DOHH2 (cell line): Measurements from ENCODE around the gene BTG4.

Experiments
- H3F3A ChIP-seq: fragments of 200-600 bp; sonication (generic), shearing (Covaris generic); 2 replicates; pipeline ENCODE4 v1.6.0; 2016; ENCODE audit warnings: antibody characterized with exemption, mild to moderate bottlenecking; ENCODE audit not compliant: control insufficient read depth, insufficient read depth
- H3K27ac ChIP-seq: fragments of 200-600 bp; sonication (generic); 2 replicates; pipeline ENCODE4 v1.5.1; 2014; ENCODE audit warnings: low read depth, mild to moderate bottlenecking, low read length, moderate library complexity
- H3K27me3 ChIP-seq: fragments of 200-600 bp; sonication (generic); 2 replicates; pipeline ENCODE4 v1.6.1; 2014; ENCODE audit warnings: mild to moderate bottlenecking, low read length, mixed read lengths; ENCODE audit not compliant: control insufficient read depth
- H3K36me3 ChIP-seq: fragments of 200-600 bp; sonication (generic); 2 replicates; pipeline ENCODE4 v1.6.1; 2014; ENCODE audit warnings: mild to moderate bottlenecking, low read length, moderate library complexity, mixed read lengths; ENCODE audit not compliant: control insufficient read depth
- H3K4me1 ChIP-seq: fragments of 200-600 bp; sonication (generic); 2 replicates; pipeline ENCODE4 v1.6.1; 2014; ENCODE audit warnings: mild to moderate bottlenecking, low read length, mixed read lengths; ENCODE audit not compliant: control insufficient read depth
- H3K4me2 ChIP-seq: fragments of 200-600 bp; sonication (generic); 2 replicates; pipeline ENCODE4 v1.6.0; 2014; ENCODE audit warnings: mild to moderate bottlenecking, low read length, moderate library complexity
- H3K4me3 ChIP-seq: fragments of 200-600 bp; sonication (generic); 2 replicates; pipeline ENCODE4 v1.5.1; 2014; ENCODE audit warnings: mild to moderate bottlenecking, low read length, mixed read lengths
- H3K79me2 ChIP-seq: fragments of 200-600 bp; sonication (generic); 2 replicates; pipeline ENCODE4 v1.6.1; 2014; ENCODE audit warnings: mild to moderate bottlenecking, low read length, mixed read lengths; ENCODE audit not compliant: control insufficient read depth
- H3K9me2 ChIP-seq: fragments of 200-600 bp; sonication (generic); replicated peaks from 2 replicates; pipeline ENCODE4 v1.6.1; 2014; ENCODE audit warnings: mild to moderate bottlenecking, low read length, mixed read lengths; ENCODE audit not compliant: control insufficient read depth
- H3K9me3 ChIP-seq: fragments of 200-600 bp; sonication (generic); 2 replicates; pipeline ENCODE4 v1.6.1; 2014; ENCODE audit warnings: antibody characterized with exemption, low read length, mixed read lengths; ENCODE audit not compliant: control insufficient read depth, insufficient read depth
- H4K20me1 ChIP-seq: fragments of 200-600 bp; sonication (generic); 2 replicates; pipeline ENCODE4 v1.6.0; 2014; ENCODE audit warnings: low read depth, mild to moderate bottlenecking, antibody characterized with exemption, low read length, moderate library complexity; ENCODE audit not compliant: control insufficient read depth, insufficient read depth
- EZH2phosphoT487 ChIP-seq: fragments of 200-600 bp; sonication (generic); IDR thresholded peaks from 2 replicates; pipeline ENCODE4 v1.6.1; 2017; ENCODE audit warnings: borderline replicate concordance, mild to moderate bottlenecking, antibody characterized with exemption, low read length, moderate library complexity, mixed read lengths
- TF ChIP-seq, protein P1 (sequence below): fragments of 200-600 bp; sonication (generic); IDR thresholded peaks from one replicate; pipeline ENCODE4 v1.5.1; 2014; ENCODE audit warnings: antibody characterized with exemption, mild to moderate bottlenecking, low read depth, low read length; ENCODE audit not compliant: poor library complexity, severe bottlenecking

BTG4 gene

DNA sequence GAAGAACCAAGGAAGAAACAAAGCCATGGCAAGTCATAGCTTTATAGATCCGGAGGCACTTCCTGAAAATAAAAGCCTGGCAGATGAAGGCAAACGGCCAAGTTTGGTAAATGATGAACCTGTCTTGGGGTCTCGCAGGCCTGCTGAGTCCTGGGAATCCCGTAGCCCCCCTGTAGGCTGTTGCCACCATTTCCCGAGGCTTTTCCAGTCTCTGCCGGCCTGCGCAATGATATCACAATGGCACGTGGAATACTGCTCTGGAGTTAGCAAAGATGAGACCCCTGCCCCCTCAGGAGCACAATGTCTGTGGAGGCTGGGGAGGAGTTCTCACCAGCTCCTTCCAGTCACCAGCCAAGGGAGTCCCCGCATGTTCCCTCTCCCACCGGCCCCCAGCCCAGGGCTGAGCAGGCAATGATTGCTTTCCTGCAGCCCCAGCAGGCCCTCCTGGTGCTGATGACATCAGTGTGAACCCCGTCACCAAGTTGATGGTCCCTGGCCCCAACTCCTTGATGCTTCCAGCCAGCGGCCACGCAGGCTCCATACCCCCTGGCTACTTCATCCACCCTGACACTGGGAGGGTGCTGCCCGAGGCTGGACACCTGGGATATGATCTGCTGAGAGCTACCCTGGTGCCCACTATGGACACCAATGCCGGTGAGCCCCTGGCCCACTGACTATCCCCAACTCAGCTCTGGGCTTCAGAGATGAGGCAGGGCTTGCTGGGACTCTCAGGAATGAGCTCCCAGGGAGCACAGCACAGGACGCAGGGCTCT is 55.9 kb downstream of the BTG4 start:
- Histone ChIP-seq H3F3A (no peaks in the 10 kb centered on the region), H3K79me2 (no peaks in the 10 kb centered on the region), H4K20me1 (no peaks in the 10 kb centered on the region), H3K36me3 (no peaks in the 10 kb centered on the region), H3K9me3 (no peaks in the 10 kb centered on the region), H3K9me2 (no peaks in the 10 kb centered on the region), H3K4me3 (no peak overlapping the region), H3K27ac (no peak overlapping the region), H3K27me3 (peaks cover 58% of the 10 kb centered on the region), H3K4me1 (no peaks in the 10 kb centered on the region), H3K4me2 (no peak overlapping the region)
- TF ChIP-seq EZH2phosphoT487 = no peak
- TF ChIP-seq, protein P1, sequence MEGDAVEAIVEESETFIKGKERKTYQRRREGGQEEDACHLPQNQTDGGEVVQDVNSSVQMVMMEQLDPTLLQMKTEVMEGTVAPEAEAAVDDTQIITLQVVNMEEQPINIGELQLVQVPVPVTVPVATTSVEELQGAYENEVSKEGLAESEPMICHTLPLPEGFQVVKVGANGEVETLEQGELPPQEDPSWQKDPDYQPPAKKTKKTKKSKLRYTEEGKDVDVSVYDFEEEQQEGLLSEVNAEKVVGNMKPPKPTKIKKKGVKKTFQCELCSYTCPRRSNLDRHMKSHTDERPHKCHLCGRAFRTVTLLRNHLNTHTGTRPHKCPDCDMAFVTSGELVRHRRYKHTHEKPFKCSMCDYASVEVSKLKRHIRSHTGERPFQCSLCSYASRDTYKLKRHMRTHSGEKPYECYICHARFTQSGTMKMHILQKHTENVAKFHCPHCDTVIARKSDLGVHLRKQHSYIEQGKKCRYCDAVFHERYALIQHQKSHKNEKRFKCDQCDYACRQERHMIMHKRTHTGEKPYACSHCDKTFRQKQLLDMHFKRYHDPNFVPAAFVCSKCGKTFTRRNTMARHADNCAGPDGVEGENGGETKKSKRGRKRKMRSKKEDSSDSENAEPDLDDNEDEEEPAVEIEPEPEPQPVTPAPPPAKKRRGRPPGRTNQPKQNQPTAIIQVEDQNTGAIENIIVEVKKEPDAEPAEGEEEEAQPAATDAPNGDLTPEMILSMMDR = no peak

DNA sequence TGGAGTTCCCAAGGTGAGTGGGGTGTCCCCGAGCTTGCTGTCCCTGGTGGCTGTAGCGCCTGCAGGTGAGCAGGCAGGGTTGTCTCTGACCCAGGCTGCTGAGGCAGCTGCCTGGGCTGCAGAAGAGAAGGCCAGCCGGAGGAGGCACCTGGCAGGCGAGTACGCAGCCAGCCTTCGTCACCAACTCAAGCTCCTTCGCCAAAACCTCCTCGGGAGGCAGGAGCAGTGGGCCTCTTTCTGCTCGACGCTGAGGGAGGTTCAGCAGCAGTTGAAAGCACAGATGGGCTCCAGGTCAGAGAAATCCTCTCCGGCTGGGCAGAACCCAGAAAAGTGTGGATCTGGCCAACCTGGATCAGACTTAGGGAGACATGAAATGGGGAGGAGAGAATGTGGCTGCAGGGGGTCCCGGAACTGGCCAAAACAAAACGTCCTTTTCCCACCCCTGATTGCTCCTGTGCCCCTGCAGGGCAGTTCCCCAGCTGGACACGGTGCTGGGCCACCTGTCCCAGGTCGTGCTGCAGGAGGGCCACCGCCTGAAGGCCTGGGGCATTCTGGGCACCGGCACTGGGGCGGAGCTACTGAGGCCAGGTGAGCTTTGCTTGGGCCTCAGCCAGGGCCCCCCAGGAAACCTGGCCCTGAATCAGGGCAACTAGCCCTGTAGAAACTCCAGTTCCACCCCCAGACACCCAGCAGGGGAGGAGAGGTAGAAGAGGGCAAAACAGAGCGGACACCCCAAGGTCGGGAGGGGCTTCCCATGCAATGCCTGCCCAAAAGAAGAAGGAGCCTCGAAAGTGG is 56.7 kb downstream of the BTG4 start:
- Histone ChIP-seq H3K27ac (no peak overlapping the region), H3K27me3 (peaks cover 54% of the 10 kb centered on the region), H3K4me2 (no peak overlapping the region), H3K4me1 (peaks cover 5% of the 10 kb centered on the region), H3K4me3 (no peak overlapping the region), H3F3A (no peaks in the 10 kb centered on the region), H3K9me2 (no peaks in the 10 kb centered on the region), H3K79me2 (no peaks in the 10 kb centered on the region), H3K36me3 (no peaks in the 10 kb centered on the region), H3K9me3 (no peaks in the 10 kb centered on the region), H4K20me1 (no peaks in the 10 kb centered on the region)
- TF ChIP-seq, protein P1 = no peak
- no peak for TF ChIP-seq EZH2phosphoT487

DNA sequence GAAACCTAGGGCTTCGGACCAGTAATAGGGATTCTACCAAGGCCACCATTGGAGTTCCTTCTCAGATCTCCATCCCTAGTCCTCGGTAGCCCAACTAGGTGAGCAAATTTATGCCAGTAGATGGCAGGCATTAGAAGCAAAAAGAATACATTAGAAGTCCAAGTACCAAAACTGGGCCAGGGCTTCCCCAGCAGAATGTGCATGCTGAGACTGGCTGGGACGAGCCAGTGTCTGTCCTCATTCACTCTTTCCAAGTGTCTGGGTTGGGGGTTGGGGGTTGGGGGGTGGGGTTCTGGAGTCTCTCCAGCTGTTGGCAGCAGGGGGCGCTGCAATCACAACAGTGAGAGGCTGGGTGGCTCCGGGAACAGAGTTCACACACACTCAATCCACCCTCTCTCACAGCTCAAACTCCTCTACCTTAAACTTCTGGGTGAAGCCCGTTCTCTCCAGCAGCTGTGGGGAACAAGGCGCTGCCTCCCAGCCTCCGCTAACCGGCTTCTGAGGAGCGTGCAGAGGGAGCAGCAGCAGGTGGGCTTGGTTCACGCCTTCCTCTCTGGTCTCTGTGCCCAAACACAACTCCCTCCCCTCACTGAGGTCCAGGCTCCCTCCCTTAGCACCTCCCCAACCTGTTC is 57.5 kb downstream of the BTG4 start:
- no peak overlapping the region for H3K4me2 ChIP-seq
- H3K27me3 ChIP-seq = peaks cover 45% of the 10 kb centered on the region
- peaks cover 13% of the 10 kb centered on the region for H3K4me1 ChIP-seq
- no peak overlapping the region for H3K27ac ChIP-seq
- no peaks in the 10 kb centered on the region for H3K36me3 ChIP-seq
- no peaks in the 10 kb centered on the region for H3F3A ChIP-seq
- H3K79me2 ChIP-seq = no peaks in the 10 kb centered on the region
- no peak overlapping the region for H3K4me3 ChIP-seq
- no peak for TF ChIP-seq EZH2phosphoT487
- TF ChIP-seq, protein P1 = peak; percentile 49
- H3K9me2 ChIP-seq = no peaks in the 10 kb centered on the region
- no peaks in the 10 kb centered on the region for H3K9me3 ChIP-seq
- H4K20me1 ChIP-seq = no peaks in the 10 kb centered on the region
